Measurements from ENCODE around the gene PFDN2. TPM values are rescaled to one million over a fixed set of nuclear protein-coding genes. Genes with fewer than 3 reads are reported as not detected.

PFDN2 gene
- total and polyA plus RNA-seq, 2 of the 4 experiments (the other 2 are of a cell fraction) = 62.4 to 179 TPM

- H3K36me3 ChIP-seq (ENCODE audit: control insufficient read depth, insufficient read depth, low read length) = no peaks in the 10 kb centered on the region
- no CpG with 5 or more reads among the region's 2 CpGs for WGBS, 2 experiments (ENCODE audit: extremely low coverage in 2 of 2, insufficient read length in 1 of 2)
- ChIA-PET CTCF (interaction anchor here (1.1 kb wide), 1 partner anchor 15 kb away, joined by 4 read pairs; no protein-coding TSS in a partner anchor), POLR2A (ENCODE audit: unreplicated experiment) (no interaction called here)
- no peak overlapping the region for H4K5ac ChIP-seq (ENCODE audit: low read depth, low read length)
- H3K23ac ChIP-seq (ENCODE audit: low read depth, low read length) = no peak overlapping the region
- H3K18ac ChIP-seq (ENCODE audit: low read depth, low read length) = no peak overlapping the region
- H3K4me3 ChIP-seq (ENCODE audit: insufficient read depth, low read depth, low read length) = no peak overlapping the region
- H2AFZ ChIP-seq (replicated peaks; ENCODE audit: low read length, poor library complexity) = peak overlapping the region; percentile 13
- no peaks in the 10 kb centered on the region for H4K20me1 ChIP-seq (ENCODE audit: insufficient read depth, low read length)
- H3K27ac ChIP-seq (ENCODE audit: insufficient read depth, low read length) = no peak overlapping the region
- H3K9ac ChIP-seq (ENCODE audit: low read depth, low read length) = no peak overlapping the region
- H2BK5ac ChIP-seq (ENCODE audit: low read depth, low read length, poor library complexity, severe bottlenecking) = peak overlapping the region; percentile 81
- TF ChIP-seq BHLHE40 (IDR thresholded peaks at IDR 0.05; ENCODE audit: low read depth, low read length) (no peak), USF2 (IDR thresholded peaks at IDR 0.05; ENCODE audit: low read depth, low read length) (no peak), MAFK (IDR thresholded peaks at IDR 0.05; ENCODE audit: low read depth, low read length) (no peak), CTCF (conservative IDR thresholded peaks at IDR 0.05; ENCODE audit: low read depth, low read length) (no peak), MAZ (IDR thresholded peaks at IDR 0.05; ENCODE audit: borderline replicate concordance, low read depth, low read length) (no peak)
- no peaks in the 10 kb centered on the region for H3K27me3 ChIP-seq (ENCODE audit: control insufficient read depth, insufficient read depth, low read length)
- H2AK5ac ChIP-seq (ENCODE audit: low read depth, low read length) = no peak overlapping the region
- peak overlapping the region; percentile 71; the same call in 1 of the 2 replicates for H3K4ac ChIP-seq (ENCODE audit: low read depth, low read length)
- in situ Hi-C loops (cut with MboI; ENCODE audit: low sequenced_read_pairs) = no loop called here
- peak overlapping the region; percentile 34; the same call in 1 of the 2 replicates for H4K91ac ChIP-seq (ENCODE audit: insufficient read depth, low read depth, low read length)
- H2AK9ac ChIP-seq (replicated peaks; ENCODE audit: low read depth, low read length, poor library complexity) = peak overlapping the region; percentile 23
- intact Hi-C loops (cut with micrococcal nuclease) = loop anchor here (5.0 kb wide), 1 partner anchor 35 kb away; the partner anchor contains the start of gene USF1
- H3K4me2 ChIP-seq (ENCODE audit: low read depth, low read length) = no peak overlapping the region
- peak overlapping the region in 1 of 2 experiments; percentile 78; a peak in 2 of 4 replicates for H4K8ac ChIP-seq (ENCODE audit: low read depth in 2 of 2, low read length in 2 of 2)
- dilution Hi-C loops (cut with HindIII; ENCODE audit: low sequenced_read_pairs, unreplicated experiment) = no loop called here
- H3K4me1 ChIP-seq (ENCODE audit: control insufficient read depth, insufficient read depth, low read length) = peaks cover 28% of the 10 kb centered on the region
- BruUV-seq (replicated peaks) = no TSS peak
- H2BK20ac ChIP-seq (ENCODE audit: low read depth, low read length) = no peak overlapping the region; the same call in none of the 2 replicates
- H3K79me1 ChIP-seq (ENCODE audit: low read depth in 1 of 2, low read length in 2 of 2) = no peaks in the 10 kb centered on the region
- H2BK15ac ChIP-seq (ENCODE audit: low read depth, low read length) = peak overlapping the region; percentile 8; the same call in 1 of the 3 replicates
- no peak overlapping the region for H2BK120ac ChIP-seq (ENCODE audit: low read depth, low read length)
- DNase-seq (no peak), ATAC-seq (ENCODE audit: low read depth) (no peak)
- H3K9me1 ChIP-seq (ENCODE audit: insufficient read depth, low read length) = peaks cover 22% of the 10 kb centered on the region
- no peak overlapping the region for H3K56ac ChIP-seq (ENCODE audit: extremely low read depth, insufficient read depth, low read length)
- H3K9me3 ChIP-seq (ENCODE audit: control insufficient read depth, insufficient read depth, low read length) = no peaks in the 10 kb centered on the region
- 0 out of 2 replicates have a peak overlapping the region, but pooled peaks have one; percentile 65 for H3K14ac ChIP-seq (replicated peaks; ENCODE audit: low read depth, low read length)
These were observed 35.4 kb downstream of the PFDN2 start for GRCh38 chr1:161082483-161082882.
